Progenitor cell of endocrine pancreas (in vitro differentiated cells): Measurements from ENCODE around the gene CDR2. TPM values are rescaled to one million over a fixed set of nuclear protein-coding genes. Genes with fewer than 3 reads are reported as not detected.

ENCODE experiments used
- DNase-seq: peaks from one replicate; pipeline ENCODE4 v3.0.0; 2021; ENCODE audit warnings: low spot score; ENCODE audit not compliant: unreplicated experiment
- H3K27ac Mint-ChIP-seq: 2 replicates; pipeline ENCODE4 v1.8.0; 2021; ENCODE audit warnings: mild to moderate bottlenecking, moderate library complexity, mixed read lengths
- H3K27me3 Mint-ChIP-seq: 2 replicates; pipeline ENCODE4 v1.8.0; 2021; ENCODE audit warnings: mixed read lengths
- H3K36me3 Mint-ChIP-seq: 2 replicates; pipeline ENCODE4 v1.8.0; 2022; ENCODE audit warnings: mixed read lengths; ENCODE audit not compliant: insufficient read depth
- H3K4me1 Mint-ChIP-seq: 2 replicates; pipeline ENCODE4 v1.8.0; 2021; ENCODE audit warnings: low read depth, mixed read lengths
- H3K4me3 Mint-ChIP-seq: 2 replicates; pipeline ENCODE4 v1.8.0; 2021; ENCODE audit warnings: low read depth, mild to moderate bottlenecking, moderate library complexity, mixed read lengths
- H3K9me3 Mint-ChIP-seq: 2 replicates; pipeline ENCODE4 v1.8.0; 2021; ENCODE audit warnings: low read depth, mixed read lengths
- CTCF ChIP-seq: fragments of 200-600 bp; sonication (generic); IDR thresholded peaks from one replicate; pipeline ENCODE4 v1.5.0; 2021; ENCODE audit warnings: antibody characterized with exemption, mild to moderate bottlenecking; ENCODE audit not compliant: unreplicated experiment
- long read RNA-seq: library from polyadenylated mRNA; unstranded; transcript quantifications from one replicate; pipeline ENCODE4 v2.0.0, GENCODE V29; 2020
- total RNA-seq: library from RNA; stranded (reverse); gene quantifications from 2 replicates; pipeline ENCODE4 v1.2.1, GENCODE V29; 2021

CDR2 gene
- 16.6 and 17.7 TPM in 2 replicates for total RNA-seq
- long read RNA-seq, partial matches to known transcripts, result 1 of 7 reads
- long read RNA-seq, other reads (novel, unspliced or antisense), result 5 of 7 reads

- H3K27me3 Mint-ChIP-seq, result peaks cover 9% of the 10 kb centered on the region
- H3K9me3 Mint-ChIP-seq, result no peaks in the 10 kb centered on the region
- H3K4me3 Mint-ChIP-seq, result peak within 1 kb of the TSS; percentile 92
- DNase-seq, result peak; percentile 96
- H3K4me1 Mint-ChIP-seq, result peaks cover 16% of the 10 kb centered on the region
- no peaks in the 10 kb centered on the region for H3K36me3 Mint-ChIP-seq
- H3K27ac Mint-ChIP-seq, result peak within 1 kb of the TSS; percentile 92
- no peak for TF ChIP-seq CTCF
These were observed at the start of gene CDR2 for GRCh38 chr16:22374311-22375116. TSS of gene CDR2 (minus strand) at chr16:22374619. CDS start at chr16:22374309, 310 bp downstream.

- H3K36me3 Mint-ChIP-seq, result peaks cover 26% of the 10 kb centered on the region
- H3K4me3 Mint-ChIP-seq, result no peak overlapping the region
- no peak overlapping the region for H3K27ac Mint-ChIP-seq
- H3K4me1 Mint-ChIP-seq, result no peaks in the 10 kb centered on the region
- no peaks in the 10 kb centered on the region for H3K27me3 Mint-ChIP-seq
- no peaks in the 10 kb centered on the region for H3K9me3 Mint-ChIP-seq
- DNase-seq, result no peak
- TF ChIP-seq CTCF, result no peak
These were observed 49.3 kb upstream of the CDR2 start for GRCh38 chr16:22423716-22424115.

GRCh38 chr16:22421136-22421535 lies 46.7 kb upstream of the CDR2 start:
- Mint-ChIP-seq H3K4me1 (no peaks in the 10 kb centered on the region), H3K27ac (no peak overlapping the region), H3K27me3 (no peaks in the 10 kb centered on the region), H3K9me3 (no peaks in the 10 kb centered on the region), H3K4me3 (no peak overlapping the region), H3K36me3 (peaks cover 26% of the 10 kb centered on the region)
- no peak for TF ChIP-seq CTCF
- DNase-seq, result no peak

GRCh38 chr16:22420606-22421135 lies 46.3 kb upstream of the CDR2 start:
- Mint-ChIP-seq H3K4me1 (no peaks in the 10 kb centered on the region), H3K27ac (no peak overlapping the region), H3K36me3 (peaks cover 25% of the 10 kb centered on the region), H3K9me3 (no peaks in the 10 kb centered on the region), H3K27me3 (no peaks in the 10 kb centered on the region), H3K4me3 (no peak overlapping the region)
- no peak for TF ChIP-seq CTCF
- DNase-seq, result no peak

GRCh38 chr16:22419908-22420307 lies 45.5 kb upstream of the CDR2 start:
- Mint-ChIP-seq H3K27ac (no peak overlapping the region), H3K36me3 (peaks cover 23% of the 10 kb centered on the region)

More at GRCh38 chr16:22419908-22420307, 45.5 kb upstream of the CDR2 start:
- H3K4me3 Mint-ChIP-seq, result no peak overlapping the region
- no peak for TF ChIP-seq CTCF
- DNase-seq, result no peak
- H3K4me1 Mint-ChIP-seq, result no peaks in the 10 kb centered on the region
- H3K27me3 Mint-ChIP-seq, result no peaks in the 10 kb centered on the region
- no peaks in the 10 kb centered on the region for H3K9me3 Mint-ChIP-seq
